GM21526 (cell line): ENCODE measurements around the gene GP1BB.

Experiments used
- ATAC-seq: cut with Tn5 transposase; IDR thresholded peaks from one replicate; pipeline ENCODE4 v1.9.1; 2021; ENCODE audit warnings: moderate library complexity; ENCODE audit not compliant: unreplicated experiment, low FRiP score

GP1BB gene

DNA sequence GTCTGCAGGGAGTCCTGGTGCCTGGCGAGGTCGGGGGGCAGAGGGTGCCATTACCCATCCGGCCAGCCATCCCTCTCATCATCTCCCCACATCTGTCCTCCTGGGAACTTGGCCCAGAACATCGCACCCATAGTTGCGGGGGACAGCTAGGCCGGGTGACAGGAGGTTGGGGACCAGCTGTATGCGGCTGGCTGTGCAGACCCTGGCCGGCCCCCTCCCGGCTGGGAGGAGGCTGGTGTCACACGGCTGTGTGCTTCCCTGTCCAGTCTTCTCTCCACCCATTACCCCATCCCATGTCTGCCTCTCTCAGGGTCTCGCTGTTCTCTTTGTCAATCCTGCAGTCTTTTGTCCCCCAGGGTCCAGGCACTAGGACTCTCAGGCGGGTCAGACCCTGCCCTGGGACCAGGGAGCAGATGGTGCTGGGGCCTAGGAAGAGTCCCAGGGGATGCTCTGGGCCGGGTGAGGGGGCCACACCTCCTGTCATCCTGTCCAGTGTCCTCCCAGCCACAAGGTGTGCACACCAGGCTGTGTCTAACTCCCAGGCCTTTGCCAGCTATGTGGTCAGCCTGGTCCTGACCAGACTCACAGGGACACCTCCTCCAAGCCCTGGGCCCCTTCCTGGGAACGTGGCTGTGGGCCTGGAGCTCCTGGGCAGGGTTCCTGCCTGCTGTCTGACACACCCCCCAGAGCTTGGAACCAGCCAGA, 30.8 kb downstream of the GP1BB start:
- no peak for ATAC-seq

DNA sequence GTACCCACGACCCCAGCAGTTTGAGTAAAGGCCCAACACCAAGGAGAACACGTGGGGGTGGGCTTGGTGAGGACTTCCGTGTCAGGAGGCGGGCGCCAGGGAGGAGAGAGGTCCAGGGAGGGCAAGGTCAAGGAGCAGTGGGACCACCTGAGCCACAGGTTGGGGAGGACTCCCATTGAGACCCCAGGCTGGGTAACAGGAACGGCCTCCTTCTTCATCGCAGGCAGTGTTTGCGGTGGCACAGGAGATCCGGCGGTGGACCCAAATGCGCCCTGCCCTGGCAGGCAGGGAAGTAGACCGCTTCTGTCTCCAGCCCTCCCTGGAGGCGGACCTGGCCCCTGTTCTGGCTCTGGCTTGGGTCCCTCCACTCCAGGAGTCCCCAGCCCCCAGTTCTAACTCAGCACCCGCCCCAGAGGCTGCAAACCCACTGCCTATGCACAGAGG, 31.4 kb downstream of the GP1BB start:
- no peak for ATAC-seq

DNA sequence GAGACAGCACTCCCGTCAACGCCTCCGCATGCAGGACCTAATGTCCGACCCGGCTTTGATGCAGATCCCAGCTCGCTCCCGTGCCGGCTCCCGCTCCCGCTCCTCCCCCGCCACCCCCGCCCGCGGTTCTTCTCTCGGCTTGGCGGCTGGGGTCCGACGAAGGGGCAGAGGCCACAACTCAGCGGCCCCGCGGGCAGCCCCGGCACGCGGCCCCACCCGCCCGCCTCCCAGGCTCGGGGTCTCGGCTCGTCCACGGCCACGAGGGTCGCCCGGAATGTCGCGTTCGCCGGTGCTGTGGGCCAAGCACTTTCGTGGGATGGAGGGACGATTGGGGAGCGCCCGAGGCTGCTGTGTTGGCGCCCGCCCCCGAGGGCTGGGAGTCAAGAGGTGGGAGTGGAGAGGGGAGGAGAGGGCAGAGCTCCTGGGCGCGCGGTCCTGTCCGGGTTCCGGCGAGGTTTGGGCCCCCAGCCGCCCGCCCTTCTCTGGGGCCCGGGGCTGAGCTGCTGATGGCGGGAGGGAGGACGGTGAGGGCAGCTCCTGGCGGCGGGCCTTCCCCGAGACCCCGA, 31.9 kb downstream of the GP1BB start:
- ATAC-seq, result no peak

DNA sequence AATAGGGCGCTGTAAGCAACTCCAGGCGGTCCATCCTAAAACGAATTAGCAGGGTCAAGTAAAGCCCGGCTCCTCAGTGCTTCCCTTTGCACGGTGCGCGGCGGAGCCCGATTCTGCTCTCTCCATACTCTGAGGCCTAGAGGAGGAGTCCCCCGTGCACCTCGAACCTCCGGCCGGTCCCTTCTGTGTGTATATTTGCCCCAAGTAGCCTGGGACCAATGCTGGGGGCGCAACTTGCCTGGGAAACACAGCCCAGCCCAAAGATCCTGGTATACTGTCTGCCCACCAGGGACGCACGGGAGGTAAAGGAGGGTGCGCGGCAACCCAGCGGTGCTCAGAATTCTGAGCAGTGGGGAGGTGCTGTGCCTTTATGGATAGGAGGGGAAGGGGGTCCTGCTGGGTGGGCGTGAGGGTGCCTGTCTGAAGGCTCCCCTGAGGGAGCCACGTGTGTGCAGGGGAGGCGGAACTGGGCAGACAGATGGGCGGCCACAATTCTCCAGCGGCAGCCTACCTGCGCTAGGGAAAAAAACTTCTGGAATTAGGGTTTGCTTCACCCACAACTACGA, 32.5 kb downstream of the GP1BB start:
- ATAC-seq, result no peak

DNA sequence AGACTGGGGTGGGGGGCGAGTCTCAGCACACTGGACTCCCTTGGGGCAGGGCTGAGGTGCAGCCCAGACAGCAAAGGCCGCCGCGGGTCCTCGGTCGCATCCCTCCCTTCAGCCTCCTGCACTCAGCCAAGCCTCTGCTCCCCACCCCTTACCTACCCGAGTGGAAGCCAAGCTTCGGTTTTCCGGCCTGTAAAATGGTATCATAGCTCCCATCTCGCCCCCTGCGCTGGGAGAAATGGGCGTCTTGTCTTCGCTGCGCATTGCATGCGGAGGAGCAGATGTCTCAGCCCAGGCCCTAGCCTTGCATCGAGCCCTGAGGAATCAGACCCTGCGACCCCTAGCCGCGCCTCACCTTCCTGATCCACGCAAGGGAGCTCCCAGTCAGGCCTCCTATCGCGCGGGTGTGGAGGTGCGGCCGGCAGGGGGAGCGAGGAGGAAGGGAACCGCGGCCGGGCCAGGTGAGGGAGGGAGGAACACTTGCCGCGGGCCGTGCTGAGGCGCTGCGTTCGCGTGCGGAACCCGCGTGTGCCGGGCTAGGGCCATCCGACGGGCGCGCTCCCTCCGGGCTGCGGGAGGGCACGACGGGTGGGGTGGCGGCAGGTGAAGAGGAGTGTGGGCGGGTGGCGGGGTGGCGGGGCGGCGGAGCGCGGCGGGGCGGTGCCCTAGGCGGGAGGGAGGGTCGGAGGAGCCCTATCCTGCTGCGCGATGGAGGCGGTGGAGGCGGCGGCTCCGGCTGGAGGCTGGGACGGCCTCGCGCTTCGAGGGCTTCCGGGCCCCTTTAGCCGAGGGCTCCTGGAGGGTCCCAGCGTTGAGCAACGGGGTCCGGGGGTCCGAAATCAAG, 33.2 kb downstream of the GP1BB start:
- ATAC-seq, result no peak

DNA sequence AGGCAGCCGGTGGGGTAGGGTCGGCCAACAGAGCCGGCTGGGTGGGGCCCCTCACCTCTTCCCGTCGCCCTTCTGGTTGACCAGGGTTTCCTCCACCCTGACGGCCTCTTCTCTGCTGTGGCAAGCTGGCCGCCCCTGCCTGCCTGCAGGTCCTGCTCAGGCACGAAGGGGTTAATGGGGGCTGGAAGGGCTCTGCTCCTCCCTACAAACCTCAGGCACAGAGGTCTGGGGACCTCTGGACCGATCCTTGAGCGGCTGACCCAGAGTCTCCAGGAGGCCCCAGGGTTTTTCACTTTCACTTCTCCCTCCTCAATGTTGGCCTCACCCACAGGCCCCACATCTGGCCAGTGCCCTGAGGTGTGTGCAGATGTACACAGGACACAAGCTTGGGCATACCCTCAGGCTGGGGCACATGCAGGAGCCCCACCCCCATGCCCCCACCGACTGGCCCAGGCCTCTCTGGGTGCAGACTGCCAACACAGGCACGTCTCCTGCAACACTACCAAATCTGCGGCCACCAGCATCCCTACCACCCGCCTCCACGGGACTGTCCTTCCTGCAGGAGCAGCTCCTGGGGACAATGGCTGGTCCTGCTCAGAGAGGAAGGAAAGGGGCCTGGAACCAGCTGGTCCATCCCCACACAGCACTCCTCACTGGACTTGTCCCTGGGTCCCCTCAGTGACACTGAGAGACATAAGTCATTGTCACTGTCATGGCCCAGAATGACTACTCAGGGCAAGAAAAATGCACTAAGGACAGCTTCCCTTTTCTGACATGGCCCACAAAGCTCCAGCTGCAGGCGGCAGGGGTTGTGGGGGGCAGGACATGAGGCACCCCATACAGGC, 34.0 kb downstream of the GP1BB start:
- ATAC-seq, result no peak

DNA sequence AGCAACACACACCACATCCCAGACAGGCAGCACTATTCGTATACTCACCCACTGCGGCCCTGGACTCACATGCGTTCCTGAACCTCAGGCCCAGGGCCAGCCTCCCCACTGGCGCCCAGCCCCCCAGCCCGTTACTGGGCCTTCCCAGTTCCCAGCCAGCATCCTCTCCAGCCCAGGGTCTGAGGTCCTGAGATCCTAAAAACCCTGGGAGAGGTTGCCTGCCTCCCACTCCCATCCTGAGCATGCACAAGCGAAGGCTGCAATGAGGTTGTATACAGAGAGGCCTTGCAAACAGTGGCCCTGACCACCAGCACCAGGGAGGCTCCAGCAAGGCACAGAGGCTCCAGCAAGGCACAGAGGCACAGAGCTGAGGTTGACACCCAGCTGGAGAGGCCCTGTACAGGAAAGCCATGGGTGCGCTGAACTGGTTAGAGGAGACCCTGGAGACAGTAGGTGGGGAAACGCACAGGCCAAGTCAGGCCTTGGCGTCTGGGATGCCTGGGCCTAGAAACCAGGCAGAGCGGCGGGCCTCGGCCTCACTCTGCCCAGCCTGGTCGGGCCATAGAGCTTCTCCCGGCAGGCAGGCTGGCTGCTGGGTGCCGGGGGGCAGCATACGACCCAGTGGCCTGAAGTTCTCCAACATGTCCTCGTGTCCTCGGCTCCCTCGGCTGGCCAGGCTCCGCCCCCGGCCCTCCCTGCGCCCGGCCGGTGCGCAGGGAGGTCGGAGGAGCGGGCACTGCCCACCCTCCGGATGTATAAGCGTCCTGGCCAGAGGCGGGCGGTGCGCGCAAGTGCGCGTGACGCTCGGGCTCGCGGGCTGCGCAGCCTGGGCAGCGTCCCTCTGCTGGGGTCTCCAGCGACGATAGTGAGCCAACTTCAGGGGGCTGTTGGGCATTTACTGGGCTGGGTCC, 34.9 kb downstream of the GP1BB start:
- no peak for ATAC-seq

DNA sequence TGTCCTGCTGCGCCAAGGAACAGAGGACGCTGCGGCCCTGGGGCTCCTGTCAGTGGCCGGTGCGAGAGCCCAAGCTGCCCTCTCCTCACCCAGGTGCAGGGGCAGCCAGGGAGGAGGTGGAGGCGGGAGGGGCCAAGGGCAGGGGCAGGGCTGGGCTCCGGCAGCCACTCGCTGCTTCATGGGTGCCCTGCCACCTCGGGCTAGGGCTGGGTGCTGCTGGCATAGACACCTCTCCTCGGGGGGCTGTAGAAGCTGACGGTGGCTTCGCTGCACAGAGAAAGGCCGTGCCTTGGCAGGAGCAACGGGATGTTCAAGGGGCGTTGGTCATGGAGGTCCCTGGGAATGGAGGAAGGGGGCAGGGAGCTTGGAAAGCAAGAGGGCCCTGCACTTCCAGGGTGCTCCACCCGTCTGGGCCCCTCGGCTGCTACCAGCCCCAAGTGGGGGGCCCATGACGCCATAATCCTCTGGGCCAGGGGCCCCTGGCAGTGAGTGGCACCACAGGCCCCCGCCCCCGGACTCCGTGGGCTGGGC, 35.6 kb downstream of the GP1BB start:
- no peak for ATAC-seq

DNA sequence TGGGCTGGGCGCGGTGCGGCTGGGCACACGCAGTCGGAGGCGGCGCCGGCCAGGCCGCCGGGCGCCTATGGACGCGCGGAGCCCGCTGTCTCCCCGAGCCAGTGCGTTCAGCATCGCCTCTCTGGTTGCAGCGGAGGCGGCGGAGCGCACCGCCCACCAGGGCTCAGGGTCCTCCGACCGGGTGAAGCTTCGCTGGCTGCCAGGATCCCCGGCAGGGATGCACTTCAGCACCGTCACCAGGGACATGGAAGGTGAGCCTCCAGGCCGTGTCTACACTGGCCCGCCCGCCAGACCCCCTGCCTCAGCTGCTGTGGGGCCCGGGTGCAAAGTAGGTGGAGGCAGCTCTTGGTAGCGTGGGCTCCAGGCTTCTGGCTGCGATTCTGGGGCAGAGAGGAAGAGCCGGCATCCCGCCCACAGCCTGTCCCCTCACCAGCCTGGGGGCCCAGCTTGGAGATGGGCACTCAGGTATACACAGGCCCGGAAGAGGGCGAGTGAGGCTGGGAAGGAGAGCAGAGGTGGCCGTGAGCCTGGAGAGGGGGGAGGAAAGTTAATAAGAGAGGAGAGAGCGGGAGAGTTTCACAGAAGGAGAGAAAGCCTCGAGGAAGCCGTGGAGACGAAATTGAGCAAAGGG, 36.2 kb downstream of the GP1BB start:
- ATAC-seq, result no peak

DNA sequence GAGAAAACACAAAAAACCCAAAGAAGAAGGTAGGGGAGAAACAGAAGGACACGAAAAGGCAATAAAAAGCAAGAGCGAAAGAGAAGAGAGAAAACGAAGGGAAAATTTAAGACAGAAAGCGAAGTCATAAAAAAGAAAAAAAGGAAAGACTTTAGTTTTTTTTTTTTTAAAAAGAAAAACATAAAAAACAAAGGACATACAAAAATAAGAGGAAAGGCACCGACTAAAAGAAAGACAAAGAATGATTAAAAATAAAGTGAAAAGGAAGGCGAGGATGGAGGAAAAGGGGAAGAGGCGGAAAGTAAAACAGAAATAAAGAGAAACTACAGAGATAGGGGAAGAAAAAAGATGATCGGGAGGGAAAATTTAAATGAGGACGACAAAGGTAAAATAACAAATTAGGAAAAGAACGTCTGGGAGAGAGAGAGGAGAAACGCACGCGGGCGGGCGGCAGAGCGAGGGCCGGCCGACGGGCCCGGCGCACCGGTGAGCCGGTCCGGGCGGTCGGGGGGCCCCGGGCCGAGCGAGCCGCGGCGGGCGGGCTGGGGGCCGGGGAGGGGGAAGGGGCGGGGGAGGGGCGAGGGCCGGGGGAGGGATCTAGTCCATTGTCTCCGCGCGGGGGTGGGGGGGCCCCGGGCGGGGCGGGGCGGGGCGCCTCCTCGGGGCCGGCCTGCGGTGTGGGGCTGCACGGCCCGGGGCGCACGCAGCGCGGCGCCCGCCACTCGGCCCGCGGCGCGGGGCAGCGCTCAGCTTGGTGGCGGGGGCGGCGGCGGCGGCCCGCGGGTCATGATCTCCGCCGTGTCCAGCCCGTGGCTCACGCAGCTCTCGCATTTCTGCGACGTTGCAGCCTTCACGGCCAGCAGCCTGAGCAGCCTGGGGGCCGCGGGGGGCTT, 37.0 kb downstream of the GP1BB start, which contains the start of gene TBX1:
Gene TBX1 (plus strand): TSS at position 721 of the 893 bp plus-strand sequence. CDS start 66 bp downstream, at position 787.
- ATAC-seq, result no peak

DNA sequence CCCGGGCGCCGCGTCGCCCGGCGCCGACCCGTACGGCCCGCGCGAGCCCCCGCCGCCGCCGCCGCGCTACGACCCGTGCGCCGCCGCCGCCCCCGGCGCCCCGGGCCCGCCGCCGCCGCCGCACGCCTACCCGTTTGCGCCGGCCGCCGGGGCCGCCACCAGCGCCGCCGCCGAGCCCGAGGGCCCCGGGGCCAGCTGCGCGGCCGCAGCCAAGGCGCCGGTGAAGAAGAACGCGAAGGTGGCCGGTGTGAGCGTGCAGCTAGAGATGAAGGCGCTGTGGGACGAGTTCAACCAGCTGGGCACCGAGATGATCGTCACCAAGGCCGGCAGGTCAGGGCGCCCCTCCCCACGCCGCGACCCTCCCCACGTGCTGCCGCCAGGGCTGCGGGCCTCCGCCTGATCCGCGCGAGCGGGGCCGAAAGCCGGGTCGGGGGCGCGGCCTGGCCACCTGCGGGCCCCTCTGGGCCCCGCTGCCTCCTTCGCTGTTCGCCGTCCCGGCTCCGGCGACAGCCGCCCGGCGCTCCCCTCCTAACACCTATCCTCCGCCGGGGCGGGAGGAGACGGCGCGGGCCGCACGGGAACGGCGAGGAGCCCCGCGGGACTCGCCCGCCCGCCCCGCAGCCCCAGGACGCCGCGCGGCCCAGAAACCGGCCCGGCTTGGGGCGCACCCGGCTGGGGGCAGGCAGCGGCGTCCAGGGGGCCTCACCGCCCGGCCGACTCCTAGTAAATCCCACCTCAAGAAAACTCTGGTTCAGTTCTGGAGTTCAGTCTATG, 37.8 kb downstream of the GP1BB start:
- no peak for ATAC-seq

DNA sequence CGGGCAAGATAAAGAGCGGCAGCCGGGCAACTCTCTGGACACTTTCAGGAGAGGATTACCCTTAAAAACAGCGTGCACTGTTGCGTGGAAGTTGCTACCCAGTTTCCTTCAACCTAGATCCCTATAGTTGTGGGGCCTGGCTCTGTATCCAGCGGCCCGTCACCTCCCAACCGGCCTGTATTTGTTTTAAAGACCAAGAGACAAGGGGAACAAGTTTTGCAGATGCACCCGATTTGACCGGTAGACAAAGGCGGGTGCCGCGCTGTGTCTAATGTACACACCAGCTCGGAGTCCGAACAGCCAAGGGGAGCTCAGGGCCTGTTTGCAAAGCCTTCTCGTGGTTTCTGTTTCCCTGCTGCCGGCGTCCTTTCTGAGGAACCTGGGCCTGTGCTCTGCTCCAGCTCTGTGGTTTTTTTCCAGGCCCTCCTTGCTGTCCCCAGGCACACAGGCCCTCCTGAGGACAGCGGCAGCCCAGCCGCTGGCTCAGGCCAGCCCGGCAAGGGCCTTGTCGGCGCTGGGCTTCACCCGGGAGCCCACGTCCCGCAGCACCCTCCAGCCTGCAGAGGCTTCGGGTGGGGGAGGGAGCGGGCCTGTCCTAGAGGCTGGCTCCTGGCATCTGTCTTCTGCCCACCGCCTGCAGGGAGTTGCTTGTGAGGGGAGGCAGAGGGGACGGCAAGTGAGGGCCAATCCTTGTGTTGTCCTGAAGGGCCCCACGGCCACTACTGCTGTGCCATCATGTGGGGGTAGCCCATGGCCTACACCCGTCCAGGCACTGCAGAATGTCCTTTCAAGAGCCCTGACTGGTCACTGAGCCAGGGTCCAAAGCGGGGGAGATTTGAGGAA, 38.6 kb downstream of the GP1BB start:
- no peak for ATAC-seq

DNA sequence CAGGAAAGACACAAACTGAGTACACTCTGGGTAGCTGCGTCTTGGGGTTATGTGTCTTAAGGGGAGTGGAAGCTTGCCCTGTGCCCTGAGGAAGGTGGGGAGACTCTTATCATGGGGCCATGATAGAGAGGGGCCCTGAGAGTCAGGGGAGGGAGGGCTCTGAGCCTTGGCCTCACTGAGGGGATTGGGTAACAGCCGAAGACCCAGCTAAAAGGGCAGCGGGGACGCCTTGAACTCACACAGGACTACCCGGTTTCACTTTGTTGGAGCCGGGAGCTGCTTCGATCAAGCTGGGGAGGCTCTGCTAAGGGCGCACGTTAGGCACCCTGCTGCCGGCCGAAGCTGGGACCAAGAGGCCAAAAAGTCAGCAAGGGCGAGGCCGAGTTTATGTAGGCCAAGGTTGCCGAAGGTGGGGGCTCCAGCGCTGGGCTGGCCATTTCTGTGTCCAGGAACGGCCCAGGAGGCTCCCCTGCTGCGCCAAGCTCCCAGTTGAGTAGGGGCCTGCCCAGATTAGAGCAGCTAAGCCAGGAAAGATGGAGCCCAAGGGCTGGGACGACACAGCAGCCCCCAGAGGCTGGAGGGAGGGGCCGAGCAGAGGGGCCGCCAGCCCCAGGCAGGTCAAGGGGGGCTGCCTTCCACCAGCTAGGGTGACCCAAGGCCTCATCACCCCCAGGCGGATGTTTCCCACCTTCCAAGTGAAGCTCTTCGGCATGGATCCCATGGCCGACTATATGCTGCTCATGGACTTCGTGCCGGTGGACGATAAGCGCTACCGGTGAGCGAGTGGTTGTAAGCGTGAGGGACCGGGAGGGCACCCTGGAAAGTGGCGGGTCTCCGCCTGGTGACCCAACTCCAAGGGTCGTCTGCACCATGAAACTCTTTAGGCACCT, 39.5 kb downstream of the GP1BB start:
- no peak for ATAC-seq

DNA sequence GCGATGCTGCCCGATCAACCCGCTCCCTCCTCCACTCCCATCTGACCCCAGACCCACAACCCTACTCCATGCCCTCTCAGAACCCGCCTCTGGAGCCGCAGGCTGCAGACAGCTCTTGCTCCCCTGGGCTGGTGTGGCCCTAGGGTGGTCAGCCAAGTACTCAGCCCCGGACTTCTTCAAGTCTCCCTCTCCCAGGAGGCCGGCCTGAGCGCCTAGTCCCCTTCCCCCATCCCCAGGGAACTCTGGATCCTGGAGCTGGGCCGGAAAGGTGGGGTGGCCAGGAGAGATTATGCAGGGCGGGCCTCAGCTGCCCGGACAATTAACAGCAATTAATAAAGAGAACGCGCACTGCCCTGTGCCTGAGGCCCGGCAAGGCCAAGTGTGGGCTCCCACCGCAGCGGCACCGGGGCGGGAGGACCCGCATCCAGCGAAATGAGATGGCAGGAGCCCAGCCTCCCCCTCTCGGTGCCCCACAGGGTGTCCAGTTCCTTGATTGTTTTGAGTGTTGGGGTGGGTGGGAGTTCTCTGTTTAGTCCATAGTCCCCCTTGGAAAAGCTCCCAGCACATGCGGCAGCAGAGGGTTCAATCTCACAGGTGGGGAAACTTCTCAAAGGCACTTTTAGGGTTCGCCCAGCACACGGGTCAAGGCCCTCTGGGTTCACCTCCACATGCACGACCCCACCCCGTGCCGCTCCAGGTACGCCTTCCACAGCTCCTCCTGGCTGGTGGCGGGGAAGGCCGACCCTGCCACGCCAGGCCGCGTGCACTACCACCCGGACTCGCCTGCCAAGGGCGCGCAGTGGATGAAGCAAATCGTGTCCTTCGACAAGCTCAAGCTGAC, 40.3 kb downstream of the GP1BB start:
- no peak for ATAC-seq
